Stimulated activated CD8-positive, alpha-beta memory T cell treated with anti-CD3 and anti-CD28 coated beads, Interleukin-12 subunit alpha, Interleukin-12 subunit beta, amount 100 ng/mL, for 4 hours (primary cell): ENCODE results near the gene FATE1.

Source experiments
- DNase-seq: peaks from one replicate; pipeline ENCODE4 v3.0.0-alpha.2; 2020; ENCODE audit warnings: low read depth

FATE1 gene

DNA sequence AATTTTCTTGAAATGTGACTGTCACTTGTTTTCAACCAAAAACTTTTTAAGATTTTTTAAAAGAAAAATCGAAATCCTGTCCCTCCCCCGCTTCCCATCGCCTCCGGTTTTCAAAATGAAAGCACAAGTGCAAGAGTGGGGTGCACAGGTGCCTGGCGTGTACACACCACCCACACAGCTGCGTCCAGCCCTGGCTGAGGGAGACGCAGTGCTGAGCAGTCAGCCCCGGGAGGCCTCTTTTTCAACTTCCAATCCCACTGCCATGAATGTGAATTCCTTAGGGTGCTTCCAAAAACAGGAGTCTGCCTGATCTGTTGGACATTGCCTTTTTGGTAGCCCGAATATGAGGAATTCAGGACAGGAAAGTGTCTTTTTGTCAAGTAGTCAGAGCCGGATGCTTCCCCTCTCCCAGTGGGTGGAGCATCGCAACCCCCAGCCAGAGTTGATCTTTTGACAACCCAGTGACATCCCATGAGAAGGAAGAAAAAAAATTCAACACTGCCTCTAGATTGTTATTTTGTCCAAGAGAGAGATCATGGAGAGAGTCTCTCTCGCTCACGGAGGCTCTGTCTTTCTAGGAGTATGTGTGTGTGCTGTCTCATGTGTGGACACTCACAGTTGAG lies 11.7 kb upstream of the FATE1 start:
- DNase-seq, result no peak

DNA sequence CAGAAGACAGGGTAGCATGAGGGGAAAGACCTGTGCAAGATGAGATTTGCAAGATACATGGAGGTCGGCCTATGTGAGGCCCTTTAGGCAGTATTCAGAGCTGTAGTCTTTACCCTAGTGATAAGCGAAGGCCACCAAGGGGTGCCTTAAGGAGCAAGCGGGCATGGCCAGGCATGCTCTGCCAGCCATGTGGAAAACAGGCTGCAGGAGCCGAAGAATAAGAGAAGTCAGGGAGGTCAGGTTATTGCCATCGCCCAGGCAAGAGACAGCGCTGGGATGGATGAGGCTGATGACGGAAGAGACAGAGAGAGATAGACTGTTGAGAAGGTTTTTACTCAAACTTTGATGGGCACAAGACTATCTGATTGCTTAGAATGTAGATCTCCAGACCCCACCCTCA lies 7.0 kb upstream of the FATE1 start:
- DNase-seq, result no peak

DNA sequence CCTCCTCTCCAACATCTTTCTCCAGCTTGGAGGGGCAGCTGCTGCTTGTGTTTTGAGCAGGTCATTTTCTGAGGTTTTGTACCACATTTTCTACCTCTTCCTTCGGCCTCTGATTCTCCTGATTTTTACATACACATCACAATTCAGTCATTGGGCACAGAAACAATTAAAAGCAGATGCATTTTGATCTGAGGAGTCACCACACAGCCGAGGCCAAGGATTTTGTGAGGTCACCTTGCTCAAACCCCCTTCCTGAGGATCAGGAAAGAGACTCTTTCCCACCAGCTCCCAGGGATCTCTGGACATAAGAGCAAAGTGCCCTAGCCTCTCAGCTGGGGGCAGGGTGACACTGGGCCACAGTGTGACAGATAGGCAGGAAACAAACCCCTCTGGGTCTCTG lies 5.4 kb upstream of the FATE1 start:
- no peak for DNase-seq

DNA sequence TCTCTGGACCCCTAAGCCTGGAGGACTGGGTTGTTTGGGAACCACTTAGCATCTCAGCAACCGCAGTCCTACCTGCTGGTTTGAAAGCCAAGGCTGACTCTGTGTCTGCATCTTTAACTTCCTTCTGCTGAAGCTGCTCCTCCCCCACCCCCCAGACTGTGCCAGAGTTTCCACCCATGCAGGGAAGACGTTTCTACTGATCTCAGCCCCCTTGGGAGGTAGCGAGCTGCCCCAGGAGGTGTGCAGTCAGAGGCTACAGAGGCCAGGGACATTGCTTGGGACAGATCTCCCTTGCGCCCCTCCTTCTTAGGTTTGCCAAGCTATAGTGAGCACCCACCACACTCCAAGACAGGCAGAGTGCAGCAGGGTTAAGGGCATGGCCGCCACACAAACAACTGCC lies 4.7 kb upstream of the FATE1 start:
- no peak for DNase-seq

DNA sequence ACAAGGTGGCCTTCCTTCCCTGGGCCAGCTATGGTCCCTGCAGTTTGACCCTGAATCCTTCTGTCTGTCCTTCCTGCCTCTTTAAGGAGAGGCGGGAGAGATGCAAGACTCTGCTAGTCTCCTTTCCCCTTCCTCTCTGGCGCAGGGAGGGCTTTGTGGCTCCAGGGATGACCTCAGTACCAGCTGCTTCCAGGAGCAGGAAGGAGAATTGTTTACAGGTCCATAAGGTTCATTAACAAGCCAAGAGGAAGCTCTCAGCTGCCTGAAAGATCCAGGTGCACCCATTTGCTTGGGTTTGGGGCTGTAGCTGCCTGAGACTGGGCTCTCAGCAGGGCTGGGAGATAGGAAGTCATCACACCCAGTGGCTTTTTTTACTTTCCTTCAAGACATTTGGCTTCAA lies 4.0 kb upstream of the FATE1 start:
- no peak for DNase-seq

DNA sequence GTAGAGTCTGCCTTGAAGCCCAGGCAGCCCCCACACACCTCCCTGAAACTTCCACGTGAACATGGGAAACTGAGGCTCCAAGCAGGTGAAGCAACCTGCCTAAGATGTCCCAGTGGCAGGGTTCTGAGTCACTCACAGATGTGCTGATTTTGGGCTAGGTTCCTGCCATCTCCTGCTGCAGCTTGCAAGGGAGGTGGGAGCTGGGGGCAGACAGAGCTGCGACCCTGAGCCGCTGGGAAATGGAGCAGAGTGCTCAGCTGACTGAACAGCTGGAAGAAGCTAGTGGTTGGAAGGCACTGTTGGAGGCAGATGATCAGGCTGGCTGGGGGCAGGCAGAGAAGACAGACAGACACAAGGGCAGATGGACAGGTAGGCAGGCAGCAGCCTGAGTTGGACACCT lies 3.6 kb upstream of the FATE1 start:
- DNase-seq, result no peak

DNA sequence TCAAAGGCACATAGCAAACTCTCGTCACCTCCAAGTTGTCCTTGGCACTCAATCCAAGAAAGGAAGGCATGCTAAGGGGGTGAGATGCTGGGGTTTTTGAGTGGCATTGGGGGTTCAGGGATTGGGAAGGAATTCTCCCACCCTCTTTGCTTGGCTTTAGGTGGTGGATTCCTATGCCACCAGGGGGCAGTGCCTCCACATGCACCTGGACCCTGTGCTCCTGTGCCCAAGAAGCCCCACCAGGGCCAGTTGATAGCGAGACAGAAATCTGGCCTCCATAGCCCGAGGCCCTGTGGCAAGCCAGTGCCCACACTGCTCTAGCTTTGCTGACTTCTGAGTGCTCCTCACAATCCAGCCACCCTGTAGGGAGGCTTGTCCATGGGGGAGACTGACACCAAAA lies 2.0 kb upstream of the FATE1 start:
- no peak for DNase-seq

DNA sequence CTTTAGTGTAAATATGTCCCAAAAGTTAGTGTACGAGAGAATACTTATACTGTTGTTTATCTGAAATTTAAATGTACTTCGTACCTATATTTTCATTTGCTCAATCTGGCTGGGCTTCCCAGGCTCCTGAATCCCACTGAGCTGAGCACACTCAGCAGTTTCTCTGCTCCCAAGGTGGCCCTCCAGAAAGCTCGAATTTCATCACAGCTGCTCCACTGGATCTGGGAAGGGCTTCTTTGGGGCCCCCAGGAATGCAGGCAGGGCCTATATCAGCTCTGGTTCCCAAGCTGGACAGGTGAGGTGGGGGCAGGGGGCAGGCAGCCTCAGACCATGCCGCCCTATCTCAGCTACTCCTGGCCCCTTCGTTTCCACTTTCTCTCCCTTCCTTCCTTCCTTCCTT lies 1.5 kb upstream of the FATE1 start:
- DNase-seq, result no peak

DNA sequence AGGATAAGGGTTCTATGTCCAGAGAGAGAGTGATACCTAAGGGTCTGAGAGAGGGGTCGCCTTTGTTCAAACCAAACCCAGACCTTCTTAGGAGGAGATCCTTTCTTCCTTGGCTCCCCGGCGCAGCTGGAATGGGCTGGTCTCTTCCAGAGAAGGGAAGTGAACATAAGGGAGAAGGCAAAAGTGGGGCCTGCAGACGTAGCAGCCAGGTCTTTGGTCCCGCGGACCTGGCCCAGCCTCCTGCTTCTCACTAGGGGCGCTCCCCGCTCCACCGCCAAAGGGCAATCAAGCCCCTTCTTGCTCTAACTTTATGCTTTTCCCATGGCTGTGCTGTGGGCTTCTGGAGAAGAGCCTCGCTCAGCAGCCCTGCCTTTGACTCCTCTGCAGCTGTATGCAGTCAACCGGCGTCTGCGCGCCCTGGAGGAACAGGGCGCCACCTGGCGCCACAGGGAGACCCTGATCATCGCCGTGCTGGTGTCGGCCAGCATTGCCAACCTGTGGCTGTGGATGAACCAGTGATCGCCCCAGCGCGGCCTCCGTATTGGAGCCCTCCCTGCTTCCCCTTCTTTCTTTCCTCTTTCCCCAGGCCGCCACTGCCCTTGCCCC lies 6.5 kb downstream of the FATE1 start:
- no peak for DNase-seq

DNA sequence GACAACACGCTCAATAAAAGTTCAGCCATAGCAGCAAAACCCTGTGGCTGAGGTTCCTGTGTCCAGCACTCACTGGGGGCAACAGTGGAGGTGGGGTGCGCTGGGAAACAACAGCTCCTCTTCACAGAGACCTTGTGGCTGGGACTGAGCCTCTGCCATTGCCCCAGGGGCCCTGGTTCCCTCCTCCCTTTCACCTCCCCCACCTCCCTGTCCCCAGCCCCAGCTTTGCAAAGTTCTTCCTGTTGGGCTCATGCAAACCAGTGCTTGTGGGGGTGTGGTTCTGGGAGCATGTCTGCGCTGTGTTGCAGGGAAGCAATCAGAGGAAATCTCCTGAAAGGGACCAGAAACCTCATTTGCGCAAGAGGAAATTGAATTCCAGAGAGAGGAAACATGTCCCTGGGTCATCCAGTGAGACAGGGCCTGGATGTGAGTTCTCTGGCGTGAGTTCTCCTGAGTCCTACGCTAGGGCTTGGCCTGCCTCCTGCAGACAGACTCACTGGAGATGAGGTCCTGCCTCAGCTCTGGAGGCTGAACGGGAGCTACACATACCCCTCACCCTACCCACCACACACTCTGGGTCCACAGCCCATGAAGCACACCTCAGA lies 7.4 kb downstream of the FATE1 start:
- DNase-seq, result no peak

DNA sequence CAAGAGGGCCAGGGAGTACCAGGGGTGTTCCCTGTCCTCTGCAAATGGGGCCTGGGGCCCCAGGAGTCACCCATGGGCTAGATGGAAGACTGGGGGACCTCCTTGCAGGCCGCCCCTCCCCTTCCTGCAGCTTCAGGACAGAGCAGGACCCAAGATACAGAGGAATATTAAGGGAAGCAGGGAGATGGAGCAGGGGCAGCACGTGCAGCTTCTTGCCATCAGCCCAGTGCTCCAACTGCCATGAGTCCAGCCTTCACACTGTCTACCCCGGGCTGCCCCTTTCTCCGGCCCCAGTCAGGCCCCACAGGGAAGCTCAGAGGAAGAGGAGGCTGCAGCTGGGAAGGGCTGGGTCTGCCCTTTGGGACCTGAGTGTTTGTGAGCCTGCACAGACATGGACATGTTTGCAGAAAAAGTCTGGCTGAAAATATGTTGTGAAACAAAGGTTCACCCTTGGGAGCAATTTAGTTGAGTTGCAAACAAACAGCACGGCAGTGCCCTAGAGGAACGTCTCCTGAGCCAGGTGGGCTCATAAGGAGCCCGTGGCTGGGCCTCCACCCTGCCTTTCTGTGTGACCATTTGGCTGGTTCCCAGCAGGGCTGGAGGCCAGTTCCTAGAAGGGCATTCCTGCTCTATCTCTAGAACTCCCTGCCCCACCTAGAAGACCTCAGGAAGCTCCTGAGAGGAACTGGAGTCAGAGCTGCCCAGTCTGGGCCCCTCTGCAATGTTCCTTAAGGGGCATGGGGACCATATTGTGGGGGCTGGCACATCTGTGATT lies 8.9 kb downstream of the FATE1 start:
- no peak for DNase-seq

DNA sequence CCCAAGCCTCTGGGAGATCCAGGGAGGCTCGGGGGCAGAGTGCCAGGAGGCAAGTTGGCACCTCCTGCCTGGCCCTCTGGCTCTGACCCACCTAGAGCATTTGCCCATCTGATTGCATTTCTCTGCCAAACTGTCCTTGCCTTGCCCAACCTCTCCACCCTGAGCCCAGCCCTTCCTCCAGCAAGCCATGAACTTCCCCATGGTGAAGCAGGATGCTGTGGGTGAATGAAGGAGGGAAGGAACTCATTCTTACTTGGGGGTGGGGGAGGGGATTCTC lies 9.4 kb downstream of the FATE1 start:
- DNase-seq, result no peak

DNA sequence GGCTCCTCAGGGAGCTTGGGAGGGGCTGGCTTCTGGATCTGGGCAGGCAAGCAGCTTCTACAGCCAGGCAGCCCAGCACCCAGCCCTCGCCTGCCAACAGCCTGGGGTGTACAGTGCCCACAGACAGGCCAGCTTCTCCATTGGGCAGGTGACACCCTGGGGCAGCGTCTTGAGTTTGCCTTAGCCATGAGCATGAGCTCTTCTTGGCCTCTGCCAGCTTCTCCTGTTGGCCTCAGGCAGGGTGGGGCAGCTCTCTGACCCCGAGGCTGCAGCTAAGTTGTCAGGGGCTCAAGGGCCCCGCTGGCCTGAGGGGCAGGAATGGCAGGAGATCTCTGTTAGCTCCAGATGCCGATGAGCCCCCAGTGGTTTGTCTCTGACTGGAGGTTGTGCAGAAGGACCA lies 10.9 kb downstream of the FATE1 start:
- no peak for DNase-seq

DNA sequence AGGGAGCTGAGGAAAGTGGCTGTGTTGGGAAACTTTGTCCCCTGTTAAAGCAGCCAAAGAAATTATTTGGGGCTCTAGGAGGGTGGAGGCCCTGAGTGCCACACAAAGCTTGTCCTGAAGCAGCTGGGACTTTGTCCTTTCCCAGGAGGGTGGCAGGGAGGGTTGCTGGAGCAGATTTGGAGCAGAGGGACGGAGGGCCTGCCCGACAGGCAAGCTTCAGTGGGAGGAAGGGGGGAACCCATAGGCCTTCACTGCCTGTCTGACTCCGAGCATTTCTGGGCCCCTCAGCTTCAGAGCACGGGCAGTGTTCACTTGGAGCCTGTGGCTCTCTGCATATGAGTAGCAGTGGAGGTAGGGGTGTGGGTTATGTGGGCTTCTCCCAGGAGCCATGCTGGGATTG lies 11.5 kb downstream of the FATE1 start:
- no peak for DNase-seq

DNA sequence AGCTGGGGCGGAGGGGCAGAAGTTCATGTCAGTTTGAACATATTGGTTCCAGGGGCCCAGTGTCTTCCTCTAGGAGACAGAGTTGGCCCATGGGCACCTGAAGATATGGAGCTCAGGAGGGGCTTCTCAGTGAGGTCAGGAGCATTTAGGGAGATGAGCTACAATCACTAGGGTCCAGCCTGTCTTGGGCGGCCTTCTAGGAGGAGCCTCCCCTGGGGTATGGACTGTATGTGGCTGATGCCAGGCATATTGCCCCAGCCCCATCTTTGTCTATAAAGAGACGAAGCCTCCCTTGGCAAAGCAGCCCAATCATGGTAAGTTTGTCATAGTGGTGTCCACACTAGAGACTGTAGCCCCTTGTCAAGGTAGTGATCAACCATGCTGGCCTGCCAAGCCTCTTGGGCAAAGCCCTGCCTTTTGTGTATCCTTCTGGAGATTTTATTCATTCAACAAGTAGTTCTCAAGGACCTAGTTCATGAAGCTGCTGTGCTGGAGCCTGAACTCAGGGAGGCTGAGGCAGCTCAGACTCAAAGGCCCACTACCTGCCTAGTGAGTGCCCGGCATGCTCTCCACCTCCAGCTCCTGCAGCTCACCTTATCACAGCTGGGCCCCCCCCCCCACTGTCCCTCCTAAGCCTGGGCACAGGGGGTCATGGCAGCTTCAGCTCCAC lies 13.4 kb downstream of the FATE1 start:
- DNase-seq, result no peak

DNA sequence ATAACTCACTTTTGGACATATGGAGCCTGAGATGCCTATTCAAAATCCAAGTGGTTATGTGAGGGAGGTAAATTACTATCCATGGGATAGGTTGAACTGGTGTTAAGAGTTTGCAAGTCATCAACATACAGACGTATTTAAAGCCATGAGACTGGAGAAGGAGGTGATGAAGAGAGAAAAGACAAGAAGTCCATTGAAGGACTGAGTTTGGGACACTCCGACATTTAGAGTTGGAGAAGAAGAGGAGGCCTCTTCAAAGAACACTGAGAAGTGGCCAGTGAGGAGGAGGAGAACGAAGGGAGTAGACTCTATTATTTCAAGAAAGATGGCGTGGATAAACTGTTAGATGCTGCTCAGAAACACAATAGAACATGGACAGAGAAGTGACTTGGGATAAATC lies 18.6 kb downstream of the FATE1 start, which contains the start of gene CNGA2:
CNGA2 (plus strand) TSS at position 301 of the 400 bp plus-strand sequence. CDS start 3,738 bp downstream, outside the sequence.
- DNase-seq, result no peak

DNA sequence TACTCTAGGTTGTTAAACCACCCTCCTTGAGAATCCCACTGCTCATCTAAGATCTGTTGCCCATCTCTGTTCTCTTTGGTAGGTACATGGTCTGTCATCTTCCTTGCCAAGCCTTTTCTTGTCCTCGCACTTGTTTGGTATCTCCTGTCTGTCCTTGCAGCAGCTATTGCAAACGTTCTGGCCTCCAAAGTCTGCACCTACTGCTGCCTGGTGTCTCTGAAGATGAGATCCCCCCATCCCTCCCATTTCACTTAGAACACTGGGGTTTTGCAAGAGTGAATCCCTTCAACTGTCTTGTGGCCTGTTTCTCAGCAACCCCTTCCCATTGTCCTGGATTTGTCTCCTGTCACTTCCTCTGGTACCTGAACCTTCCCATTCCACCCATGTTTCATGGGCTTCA lies 19.4 kb downstream of the FATE1 start:
- no peak for DNase-seq

DNA sequence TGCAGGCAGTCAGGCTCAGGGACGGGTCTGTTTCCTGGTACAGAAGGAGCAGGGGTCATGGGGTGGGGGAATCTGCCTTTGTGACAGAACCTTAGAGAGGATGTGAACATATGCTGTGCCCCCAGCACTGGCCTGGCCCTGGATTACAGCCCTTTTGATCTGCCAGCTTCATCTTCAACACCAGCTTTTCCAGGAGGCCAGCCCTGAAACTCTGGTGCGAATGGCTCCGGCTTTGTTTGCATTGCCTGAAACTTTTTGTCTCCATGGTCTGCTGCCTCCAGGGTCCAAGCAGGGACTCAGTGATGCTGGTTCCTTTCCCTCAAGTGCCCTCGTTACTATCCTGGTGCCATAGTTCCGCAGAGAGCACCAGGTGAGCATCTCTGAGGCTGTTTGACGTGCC lies 20.9 kb downstream of the FATE1 start:
- no peak for DNase-seq

DNA sequence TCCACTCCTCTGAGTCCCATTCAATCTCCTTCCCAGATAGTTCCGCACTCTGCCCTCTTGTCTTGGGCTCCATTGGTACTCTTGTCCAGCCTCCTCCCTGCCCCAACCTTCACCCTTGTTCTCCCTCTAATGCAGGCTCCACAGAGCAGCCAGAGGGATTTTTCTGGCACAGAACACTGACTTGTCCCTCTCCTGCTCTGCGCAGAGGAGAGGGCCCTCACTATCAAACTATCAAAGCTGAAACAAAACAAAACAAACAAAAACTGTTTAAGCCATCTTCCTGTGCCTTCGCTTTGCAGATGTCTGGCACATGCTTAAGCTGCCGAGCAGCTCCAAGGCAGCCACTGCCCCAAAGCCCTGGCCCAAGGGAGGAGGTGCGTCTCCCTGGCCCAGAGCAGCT lies 21.7 kb downstream of the FATE1 start:
- DNase-seq, result no peak

DNA sequence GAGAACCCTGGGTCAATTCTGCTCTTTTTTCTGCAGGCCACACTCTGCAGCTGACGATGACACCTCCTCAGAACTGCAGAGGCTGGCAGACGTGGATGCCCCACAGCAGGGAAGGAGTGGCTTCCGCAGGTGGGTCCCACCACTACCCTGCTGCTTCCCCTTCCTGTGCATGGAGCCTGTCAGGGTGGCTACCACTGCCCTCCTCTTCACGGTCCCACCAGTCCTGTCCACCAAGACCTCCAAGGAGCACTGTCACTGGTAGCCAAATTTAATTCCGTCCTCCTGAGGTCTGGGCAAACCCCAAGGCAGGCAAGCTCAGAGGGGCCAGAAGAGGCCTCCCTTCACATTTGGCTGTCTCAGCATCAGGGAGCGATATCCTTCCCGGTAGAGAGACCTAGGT lies 22.9 kb downstream of the FATE1 start:
- DNase-seq, result no peak

DNA sequence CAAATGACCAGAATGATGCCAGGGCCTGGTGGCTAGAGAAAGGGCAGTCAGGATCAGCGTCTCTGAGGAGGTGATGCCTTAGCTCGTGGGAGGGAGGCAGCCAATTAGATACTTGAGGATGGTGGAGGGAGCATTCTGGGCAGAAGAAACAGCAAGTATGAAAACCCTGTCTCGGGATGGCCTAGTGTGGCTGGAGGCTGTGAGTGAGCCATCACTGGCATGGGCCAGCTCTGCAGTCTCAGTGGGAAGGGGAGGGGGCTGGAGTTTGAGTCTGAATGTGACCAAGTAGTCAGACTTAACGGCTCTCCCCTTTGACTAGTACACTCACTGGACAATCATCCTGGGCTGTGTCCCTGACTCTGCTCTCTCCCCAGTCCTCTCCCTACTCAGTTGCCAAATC lies 25.8 kb downstream of the FATE1 start:
- no peak for DNase-seq

DNA sequence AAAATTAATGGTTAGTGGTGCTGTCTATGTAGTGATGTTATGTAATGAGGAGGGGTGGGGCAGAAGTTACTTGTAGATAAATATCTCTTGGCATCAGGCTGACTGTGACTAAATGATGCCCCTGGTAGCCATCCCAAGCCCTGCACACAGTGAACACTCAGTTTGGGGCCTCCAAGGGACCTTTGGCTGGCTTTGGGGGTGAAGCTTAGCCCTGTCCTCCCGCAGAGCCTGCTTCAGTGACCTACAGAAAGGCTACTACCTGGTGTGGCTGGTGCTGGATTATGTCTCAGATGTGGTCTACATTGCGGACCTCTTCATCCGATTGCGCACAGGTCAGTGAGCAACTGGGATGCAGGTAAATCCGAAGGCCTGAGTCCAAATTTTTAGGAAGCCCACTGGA lies 26.5 kb downstream of the FATE1 start:
- no peak for DNase-seq
